Tibial nerve (tissue), 4 donors: ENCODE data around the gene SKI.

Experiments used
- CTCF ChIP-seq, 5 experiments: fragments of 200-600 bp in 3 of 5; fragments of 450-650 bp in 2 of 5; sonication (generic) in 3 of 5; IDR thresholded peaks; one replicate each; pipeline ENCODE4 v1.5.1; 2016 to 2019; ENCODE audit warnings: antibody characterized with exemption in 5 of 5, mild to moderate bottlenecking in 3 of 5, moderate library complexity in 2 of 5
- EP300 ChIP-seq, 2 donors: sonication (generic); formaldehyde crosslinking; IDR thresholded peaks; one replicate each; pipeline ENCODE4 v1.6.1; 2017; ENCODE audit warnings: antibody characterized with exemption in 2 of 2, mild to moderate bottlenecking in 1 of 2

- TF ChIP-seq CTCF (IDR thresholded peaks at IDR 0.05) (no peak), EP300 (IDR thresholded peaks at IDR 0.05) (no peak)
Measured at GRCh38 chr1:2203671-2204414, 24.3 kb upstream of the SKI start.
